Activated naive CD4-positive, alpha-beta T cell treated with Interleukin-2 at 50 U/mL for 16 hours (primary cell): Measurements from ENCODE around the gene TNFRSF18.

Experiments
- DNase-seq: peaks from one replicate; pipeline ENCODE4 v3.0.0-alpha.2; 2020

The TNFRSF18 gene

GRCh38 chr1:1210726-1211540 is 4.5 kb upstream of the TNFRSF18 start:
- peak; percentile 1 for DNase-seq

GRCh38 chr1:1208713-1209433 is 2.5 kb upstream of the TNFRSF18 start:
- DNase-seq: peak; percentile 62

GRCh38 chr1:1207571-1207892 is 1.1 kb upstream of the TNFRSF18 start:
- DNase-seq: no peak

- DNase-seq: peak; percentile 33
These were observed 657 bp upstream of the TNFRSF18 start for GRCh38 chr1:1206966-1207531.

- DNase-seq: peak; percentile 22
These were observed 520 bp downstream of the TNFRSF18 start for GRCh38 chr1:1205769-1206375.

GRCh38 chr1:1204998-1205768 is 1.2 kb downstream of the TNFRSF18 start:
- DNase-seq: peak; percentile 8

- DNase-seq: peak; percentile 3
These were observed 1.9 kb downstream of the TNFRSF18 start for GRCh38 chr1:1204425-1204920.

GRCh38 chr1:1203561-1204424 is 2.6 kb downstream of the TNFRSF18 start:
- peak; percentile 2 for DNase-seq

GRCh38 chr1:1202831-1203560 is 3.4 kb downstream of the TNFRSF18 start:
- DNase-seq: peak; percentile 9

GRCh38 chr1:1200876-1201810 is 5.2 kb downstream of the TNFRSF18 start:
- peak; percentile 94 for DNase-seq

- no peak for DNase-seq
These were observed 6.2 kb downstream of the TNFRSF18 start for GRCh38 chr1:1199961-1200875.

GRCh38 chr1:1199141-1199960 is 7.0 kb downstream of the TNFRSF18 start:
- no peak for DNase-seq

- DNase-seq: no peak
These were observed 7.8 kb downstream of the TNFRSF18 start for GRCh38 chr1:1198423-1199140.

GRCh38 chr1:1197551-1198422 is 8.6 kb downstream of the TNFRSF18 start:
- DNase-seq: no peak

- no peak for DNase-seq
These were observed 9.2 kb downstream of the TNFRSF18 start for GRCh38 chr1:1197188-1197500.
